Stimulated activated CD8-positive, alpha-beta memory T cell treated with anti-CD3 and anti-CD28 coated beads, Interleukin-4, amount 100 ng/mL, for 24 hours (primary cell): ENCODE measurements around the gene MXI1.
"Not testable (repeated sequence)": the region's sequence is repeated elsewhere in the genome, so short reads cannot be mapped to it uniquely, and the experiment has no call there.

ENCODE experiments used
- DNase-seq: peaks from one replicate; pipeline ENCODE4 v3.0.0-alpha.2; 2020; ENCODE audit warnings: low read depth

Gene MXI1

DNA sequence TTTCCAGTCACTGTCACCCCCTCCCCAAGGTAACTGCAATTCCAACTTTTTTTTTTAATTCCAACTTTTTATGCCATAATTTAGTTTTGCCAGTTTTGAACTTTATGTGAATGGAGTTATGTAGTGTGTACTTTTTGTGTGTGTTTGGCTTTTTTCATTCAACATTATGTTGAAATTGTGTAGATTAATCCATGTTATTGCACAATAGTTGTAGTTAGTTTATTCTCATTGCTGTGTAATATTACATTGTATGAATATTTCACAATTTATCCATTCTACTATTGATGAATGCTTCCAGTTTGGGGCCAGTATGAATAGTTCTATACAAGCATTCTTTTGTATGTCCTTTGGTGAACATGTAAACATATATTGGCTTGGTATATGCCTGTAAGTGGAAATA lies 32.5 kb downstream of the MXI1 start:
- no peak for DNase-seq

DNA sequence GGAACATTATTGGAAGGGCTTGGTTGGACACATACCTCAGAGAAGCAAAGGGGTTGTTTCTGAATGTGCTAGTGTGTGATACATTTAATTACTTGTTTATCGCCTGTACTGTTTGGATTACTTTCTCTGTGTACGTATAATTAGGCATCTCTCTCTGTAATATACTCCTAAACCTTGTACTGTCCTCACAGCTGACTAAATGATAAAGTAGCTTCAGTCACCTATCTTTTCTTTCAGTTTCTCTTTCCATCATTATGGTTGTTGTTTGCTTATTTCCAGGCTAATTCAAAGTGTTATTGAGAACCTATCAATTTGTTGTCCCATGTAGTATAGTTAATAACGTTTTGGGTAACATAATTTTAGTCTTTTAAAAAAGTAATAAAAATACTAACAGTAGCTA lies 34.0 kb downstream of the MXI1 start:
- no peak for DNase-seq

DNA sequence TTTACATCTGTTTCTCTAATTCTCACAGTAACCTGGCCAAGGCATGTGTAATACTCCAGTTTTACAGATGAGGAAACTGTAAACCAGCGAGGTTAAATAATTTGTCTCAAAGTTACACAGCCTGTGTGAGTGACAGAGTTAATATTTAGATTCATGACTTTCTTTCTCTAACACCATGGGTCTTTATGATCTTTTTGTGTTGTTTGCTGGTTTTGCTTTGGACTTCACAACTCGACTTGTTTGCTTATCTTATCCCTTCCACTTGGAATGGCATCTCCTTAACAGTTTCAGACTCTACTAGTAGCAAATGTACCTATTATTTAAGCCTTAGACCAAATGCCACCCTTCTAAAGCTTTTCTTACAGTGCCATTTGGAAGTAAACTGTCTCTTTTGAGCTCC lies 34.4 kb downstream of the MXI1 start:
- no peak for DNase-seq

DNA sequence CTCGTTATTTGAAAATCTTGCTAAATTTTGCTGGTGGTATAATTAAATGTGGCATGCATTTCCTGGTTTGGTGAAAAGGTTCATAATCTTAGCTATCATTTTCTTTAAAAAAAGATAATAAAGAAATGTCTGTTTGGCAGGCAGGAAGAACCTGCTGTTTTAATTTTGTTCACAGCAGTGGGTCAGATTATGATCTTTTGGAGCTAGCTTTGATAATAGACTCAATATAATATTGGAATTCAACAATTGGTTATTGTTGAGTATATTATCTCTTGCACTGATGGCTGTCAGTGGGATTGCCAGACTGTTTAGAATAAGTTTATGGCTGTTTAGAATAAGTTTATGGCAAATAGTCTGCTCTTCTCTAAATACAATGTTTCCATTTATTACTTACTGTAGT lies 35.1 kb downstream of the MXI1 start:
- DNase-seq, result no peak

DNA sequence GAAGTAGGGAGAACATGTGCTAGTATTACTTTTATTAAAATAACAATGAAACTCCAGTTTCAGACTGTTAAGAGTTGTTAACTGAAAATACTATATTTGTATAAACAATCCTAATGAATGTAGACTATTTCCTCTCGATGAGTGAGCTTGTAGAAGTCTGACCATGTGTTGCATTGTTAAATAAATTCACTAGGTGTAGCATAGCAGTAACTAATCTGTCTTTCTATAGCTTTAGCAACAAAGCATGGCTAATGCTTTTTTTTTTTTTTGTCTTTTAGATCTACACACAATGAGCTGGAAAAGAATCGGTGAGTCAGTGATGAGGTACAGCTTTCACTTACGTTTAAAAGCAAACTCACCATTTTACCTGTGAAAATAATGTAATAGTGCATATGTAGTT lies 37.1 kb downstream of the MXI1 start:
- no peak for DNase-seq

DNA sequence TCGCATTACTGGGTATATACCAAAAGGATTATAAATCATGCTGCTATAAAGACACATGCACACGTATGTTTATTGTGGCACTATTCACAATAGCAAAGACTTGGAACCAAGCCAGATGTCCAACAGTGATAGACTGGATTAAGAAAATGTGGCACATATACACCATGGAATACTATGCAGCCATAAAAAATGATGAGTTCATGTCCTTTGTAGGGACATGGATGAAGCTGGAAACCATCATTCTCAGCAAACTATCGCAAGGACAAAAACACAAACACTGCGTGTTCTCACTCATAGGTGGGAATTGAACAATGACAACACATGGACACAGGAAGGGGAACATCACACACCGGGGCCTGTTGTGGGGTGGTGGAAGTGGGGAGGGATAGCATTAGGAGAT lies 40.4 kb downstream of the MXI1 start:
- not testable (repeated sequence) for DNase-seq

DNA sequence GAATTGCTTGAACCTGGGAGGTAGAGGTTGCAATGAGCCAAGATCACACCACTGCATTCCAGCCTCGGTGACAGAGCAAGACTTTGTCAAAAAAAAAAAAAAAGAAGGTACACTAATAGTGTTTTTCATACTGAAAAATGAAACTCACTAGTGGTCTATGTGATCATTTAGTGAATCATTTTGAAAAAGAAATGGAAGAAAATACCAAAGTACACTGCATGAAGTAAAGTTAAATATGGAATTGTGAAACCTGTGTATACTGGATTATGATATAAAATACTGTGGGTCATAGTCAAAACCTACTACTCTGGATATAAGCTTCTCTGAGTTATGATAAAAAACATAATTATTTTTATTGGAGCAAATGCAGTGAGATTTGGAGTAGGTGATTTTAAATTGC lies 42.1 kb downstream of the MXI1 start:
- not testable (repeated sequence) for DNase-seq

DNA sequence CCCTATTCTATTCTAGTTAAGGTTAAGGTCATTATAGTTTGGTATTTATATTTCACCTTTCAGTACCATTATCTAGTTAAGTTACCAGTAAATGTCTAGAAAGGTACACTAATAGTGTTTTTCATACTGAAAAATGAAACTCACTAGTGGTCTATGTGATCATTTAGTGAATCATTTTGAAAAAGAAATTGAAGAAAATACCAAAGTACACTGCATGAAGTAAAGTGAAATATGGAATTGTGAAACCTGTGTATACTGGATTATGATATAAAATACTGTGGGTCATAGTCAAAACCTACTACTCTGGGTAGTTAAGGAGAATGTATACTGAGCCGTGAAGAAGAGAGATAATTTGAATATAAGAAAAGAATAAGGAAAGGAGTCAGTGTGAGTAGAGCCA lies 44.0 kb downstream of the MXI1 start:
- DNase-seq, result not testable (repeated sequence)

DNA sequence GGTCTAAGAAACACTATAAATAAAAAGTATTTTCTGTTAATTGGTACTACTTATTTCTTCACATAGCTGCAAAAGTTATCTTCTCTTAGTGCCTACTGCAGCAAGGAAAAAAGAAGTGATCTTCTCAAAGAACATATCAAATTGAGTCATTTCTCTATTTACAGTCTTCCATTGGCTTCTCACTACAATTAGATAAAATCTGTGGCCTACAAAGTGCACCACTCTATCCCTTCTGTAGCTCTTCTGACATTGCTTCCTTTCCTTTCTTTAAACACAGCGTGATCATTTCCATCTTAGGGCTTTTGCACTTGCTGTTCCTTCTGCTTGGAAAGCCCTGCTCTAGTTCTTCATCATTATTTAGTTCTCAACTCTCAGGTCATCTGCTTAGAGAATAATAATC lies 44.7 kb downstream of the MXI1 start:
- no peak for DNase-seq

DNA sequence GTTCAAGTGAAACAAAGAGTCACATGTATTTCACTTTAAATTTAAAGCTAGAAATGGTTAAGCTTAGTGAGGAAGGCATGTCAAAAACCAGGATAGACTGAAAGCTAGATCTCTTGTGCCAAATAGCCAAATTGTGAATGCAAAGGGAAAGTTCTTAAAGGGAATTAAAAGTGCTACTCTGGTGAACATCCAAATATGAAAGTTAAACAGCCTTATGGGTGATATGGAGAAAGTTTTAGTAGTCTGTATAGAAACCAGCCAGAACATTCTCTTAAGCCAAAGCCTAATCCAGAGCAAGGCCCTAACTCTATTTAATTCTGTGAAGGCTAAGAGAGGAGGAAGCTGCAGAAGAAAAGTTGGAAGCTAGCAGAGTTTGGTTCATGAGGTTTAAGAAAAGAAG lies 47.1 kb downstream of the MXI1 start:
- no peak for DNase-seq

DNA sequence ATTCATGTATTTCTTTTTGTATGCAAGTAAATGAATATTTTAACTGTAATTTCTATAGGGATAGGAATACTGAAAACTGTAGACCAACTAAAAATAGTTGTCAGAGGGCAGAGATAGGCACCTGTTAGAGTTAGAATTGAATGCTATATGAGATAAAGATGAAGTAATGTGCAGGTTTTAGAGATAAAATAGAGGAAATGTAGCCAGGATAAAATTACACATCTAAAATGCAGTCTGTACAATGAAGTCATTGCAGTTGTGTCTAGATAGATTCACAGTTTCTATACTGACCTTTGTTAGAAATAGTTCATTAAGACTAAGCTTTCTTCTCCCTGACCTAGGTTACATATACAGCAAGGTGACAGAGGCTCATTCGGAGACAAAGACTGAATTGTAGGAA lies 51.1 kb downstream of the MXI1 start:
- DNase-seq, result no peak

DNA sequence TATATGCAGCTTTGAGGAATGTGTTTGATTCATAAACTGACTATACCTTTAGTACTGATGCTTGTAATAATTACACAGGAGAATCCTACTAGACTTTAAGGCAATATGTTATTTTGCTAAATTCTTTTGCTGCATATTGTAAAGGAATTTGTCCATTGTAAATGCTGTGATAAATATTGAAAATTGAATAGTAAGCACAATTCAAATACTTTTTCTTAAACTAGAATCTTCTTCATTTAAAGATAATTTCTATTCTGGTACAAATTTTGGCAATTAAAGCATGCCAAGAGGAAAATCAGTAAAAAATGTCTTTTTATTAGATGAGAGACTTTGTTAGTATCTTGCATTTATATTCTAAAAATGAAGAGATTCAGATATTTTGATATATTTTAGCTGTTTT lies 51.9 kb downstream of the MXI1 start:
- no peak for DNase-seq

DNA sequence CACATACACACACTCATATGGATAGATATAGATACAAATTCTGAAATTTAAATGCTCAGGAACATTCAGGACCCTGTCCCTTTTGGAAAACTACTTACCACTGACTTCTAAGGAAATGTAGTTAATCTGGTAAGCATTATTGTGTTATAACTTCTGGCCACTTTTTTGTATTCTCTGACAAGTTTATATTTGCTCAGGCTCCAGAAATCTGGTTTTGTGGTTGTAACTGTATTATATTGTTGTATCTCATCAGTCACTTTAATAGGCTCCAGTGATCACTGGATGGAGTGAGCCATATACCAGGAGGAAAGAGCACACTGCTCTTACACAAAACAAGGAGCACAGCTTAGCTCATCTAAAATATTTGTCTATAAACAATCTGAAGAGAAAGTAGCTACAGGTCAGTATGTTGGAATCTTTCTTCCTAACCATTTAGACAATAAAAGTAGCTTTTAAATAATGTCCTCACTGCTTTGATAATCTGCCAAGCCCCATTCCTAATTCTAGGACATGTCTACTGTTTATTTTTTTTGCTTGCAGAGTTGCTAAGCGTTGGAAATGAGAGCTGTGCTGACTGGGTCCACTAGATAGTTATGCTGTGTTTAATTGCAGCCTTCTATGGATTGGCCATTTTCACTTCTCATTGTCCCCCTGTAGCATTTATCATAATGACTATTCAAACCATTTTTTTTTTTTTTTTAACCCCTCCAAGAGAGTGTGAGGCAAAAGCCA lies 53.5 kb downstream of the MXI1 start:
- DNase-seq, result no peak

DNA sequence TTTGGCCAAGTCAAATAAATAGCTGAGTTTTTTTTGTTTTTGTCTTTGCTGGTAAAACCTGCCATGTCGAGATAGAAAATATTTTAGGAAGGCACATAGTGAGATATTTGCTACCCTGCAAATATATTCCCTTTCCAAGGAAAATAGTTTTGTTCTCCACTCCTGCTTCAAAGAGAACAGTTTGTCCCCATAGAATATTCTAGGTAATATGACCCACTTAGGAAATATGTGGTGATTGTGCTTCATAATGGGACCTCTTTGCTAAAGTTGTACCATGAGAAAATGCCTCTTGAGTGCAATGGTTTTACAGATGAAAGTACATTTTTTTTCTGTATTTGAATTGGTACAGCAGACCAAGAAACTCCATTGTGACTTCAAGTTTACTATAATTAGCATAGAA lies 55.8 kb downstream of the MXI1 start:
- DNase-seq, result no peak

DNA sequence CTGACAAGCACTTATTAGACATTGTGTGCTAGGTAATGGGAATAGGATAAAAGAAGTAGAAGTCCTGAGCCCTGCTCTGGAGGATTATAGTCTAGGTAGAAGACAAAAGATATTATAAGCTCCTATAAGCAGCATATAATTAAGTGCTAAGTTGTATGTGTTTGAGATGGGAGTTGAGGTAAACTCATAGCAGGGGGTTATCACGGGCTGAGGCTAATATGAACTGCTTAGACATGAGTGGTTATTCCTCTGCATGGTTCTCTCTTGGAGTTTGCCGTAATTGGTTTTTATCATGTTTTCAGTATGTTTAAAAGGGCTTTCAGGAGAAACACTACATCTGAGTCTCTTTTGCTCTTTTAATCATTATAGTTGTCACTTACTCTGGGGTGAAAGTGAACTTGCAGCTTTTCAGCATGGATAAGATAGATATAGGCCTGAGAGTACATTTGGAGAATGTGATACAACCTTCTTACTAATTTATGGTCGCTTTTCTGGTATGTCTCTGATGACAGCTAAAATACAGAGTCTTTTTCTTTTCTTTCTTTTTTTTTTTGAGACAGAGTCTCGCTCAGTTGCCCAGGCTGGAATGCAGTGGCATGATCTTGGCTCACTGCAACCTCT lies 58.3 kb downstream of the MXI1 start:
- DNase-seq, result no peak

DNA sequence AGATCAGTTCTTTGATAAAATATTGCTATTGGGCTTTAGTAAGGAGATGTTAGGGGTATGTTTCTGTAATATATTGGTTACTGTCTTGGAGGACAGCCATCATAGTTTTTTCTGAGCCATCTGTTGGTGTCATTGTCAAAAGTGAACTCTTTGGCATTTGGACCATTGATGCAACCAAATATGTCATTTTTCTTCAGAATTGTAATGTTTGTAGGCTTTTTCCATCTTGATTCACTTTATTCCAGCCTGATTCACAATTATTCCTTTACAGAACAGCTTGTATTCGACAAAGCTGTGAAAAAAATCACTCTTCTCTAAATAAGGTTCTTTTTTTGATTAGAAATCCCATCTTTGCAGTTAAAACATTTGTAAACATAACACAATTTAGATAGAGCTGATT lies 59.9 kb downstream of the MXI1 start:
- no peak for DNase-seq

DNA sequence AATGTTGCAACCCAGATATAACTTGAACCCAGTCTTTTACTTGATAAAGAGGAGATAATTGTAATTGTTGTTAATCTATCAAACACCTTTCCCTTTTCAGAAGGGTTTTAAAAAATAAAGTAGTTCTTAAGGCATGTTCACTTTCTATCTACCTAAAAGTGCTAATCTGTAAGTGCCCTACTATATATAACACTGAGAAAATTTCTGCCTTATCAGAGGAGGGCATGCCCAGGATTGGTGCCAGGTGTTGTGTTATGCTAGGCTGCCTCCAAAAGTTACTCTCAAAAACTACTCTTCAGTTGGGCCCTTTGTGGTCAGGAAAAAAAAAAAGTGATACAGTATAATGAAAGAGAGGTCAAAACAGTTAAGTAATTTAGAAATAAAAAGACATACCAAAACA lies 61.0 kb downstream of the MXI1 start:
- DNase-seq, result no peak

DNA sequence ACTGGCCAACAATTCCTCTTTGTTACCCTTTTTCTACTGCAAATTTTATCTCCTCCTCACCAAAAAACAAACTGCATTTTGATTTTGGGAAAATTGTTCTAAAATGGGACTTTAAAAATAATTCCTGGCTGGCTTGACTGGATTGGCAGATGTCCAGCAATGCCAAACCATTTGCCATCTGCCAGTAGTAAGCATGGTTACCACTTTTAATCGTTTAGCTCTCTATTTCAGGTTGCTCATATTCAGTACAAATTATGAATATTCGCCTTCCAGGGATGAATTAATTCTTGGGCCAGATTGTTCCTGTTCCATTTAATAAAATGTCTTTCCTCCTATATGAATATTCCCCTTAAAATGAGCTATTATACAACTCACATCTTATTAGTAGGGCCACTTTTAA lies 61.6 kb downstream of the MXI1 start:
- no peak for DNase-seq

DNA sequence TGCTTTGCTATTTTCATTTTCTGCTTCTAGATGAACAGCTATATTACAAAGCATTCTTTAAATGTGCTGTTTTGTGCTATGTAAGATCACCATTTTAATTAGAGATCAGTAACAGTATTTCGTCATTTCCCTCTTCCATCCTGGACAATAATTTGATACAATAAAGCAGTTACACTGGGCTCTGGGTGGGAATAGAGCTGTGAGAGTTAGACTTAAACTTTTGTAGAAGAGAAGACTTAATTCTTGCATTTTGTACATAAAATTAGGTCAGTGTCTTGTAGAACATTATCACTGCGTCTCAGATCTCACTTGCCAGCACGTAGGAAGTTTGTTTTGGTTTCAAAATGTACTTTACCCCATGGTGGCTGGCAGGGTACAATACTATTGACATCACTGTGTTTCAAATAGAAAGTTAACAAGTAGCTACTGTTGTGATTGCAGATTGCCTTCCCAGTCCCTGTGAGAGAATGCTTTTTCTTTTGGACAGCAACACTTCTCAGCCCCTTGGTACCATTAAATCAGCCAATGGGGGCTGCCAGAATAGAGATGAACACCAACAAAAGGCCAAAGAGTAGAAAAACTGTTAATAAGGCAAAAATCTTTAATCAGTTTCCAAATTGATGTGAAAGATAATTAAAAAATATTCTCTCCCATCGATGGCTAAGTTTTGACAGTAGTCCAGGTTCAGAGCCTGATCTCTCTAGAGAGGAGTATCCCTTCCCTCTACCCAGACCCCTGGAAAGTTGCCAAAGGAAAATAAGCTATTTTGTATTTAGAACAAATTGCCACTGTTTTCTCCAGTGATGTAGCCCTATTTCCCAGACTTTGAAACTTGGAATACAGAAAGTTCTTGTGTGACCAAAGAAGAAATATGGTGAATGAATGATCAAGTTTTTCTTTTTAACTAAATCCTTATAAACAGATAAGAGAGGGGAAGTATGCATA lies 62.2 kb downstream of the MXI1 start:
- no peak for DNase-seq

DNA sequence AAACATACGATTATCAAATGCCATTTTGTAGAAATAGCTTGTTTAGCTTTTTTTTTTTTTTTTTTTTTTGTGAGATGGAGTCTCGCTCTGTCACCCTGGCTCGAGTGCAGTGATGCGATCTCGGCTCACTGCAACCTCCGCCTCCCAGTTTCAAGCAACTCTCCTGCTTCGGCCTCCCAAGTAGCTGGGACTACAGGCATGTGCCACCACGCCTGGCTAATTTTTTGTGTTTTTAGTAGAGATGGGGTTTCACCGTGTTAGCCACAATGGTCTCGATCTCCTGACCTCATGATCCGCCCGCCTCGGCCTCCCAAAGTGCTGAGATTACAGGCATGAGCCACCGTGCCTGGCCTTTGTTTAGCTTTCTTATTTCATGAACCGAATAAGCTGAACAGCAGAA lies 65.6 kb downstream of the MXI1 start:
- DNase-seq, result not testable (repeated sequence)

DNA sequence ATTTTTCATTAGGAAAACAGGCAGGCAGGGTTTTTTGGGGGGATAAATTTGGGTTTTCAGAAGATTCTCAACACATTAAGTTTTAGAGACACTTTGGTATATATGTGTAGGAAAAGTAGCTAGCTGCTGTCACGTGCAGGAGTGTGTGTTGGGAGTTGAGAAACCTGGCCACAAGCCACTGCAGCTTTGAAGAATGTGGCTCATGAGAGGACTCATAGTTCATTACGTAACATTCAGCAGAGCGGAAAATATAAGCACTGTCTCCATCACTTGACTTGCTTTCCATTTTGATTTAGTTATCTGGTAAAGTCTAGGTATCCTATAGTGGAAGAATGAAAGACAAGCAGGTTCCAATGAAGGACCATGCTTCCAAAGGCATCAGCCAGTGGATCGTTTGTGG lies 66.1 kb downstream of the MXI1 start:
- no peak for DNase-seq

DNA sequence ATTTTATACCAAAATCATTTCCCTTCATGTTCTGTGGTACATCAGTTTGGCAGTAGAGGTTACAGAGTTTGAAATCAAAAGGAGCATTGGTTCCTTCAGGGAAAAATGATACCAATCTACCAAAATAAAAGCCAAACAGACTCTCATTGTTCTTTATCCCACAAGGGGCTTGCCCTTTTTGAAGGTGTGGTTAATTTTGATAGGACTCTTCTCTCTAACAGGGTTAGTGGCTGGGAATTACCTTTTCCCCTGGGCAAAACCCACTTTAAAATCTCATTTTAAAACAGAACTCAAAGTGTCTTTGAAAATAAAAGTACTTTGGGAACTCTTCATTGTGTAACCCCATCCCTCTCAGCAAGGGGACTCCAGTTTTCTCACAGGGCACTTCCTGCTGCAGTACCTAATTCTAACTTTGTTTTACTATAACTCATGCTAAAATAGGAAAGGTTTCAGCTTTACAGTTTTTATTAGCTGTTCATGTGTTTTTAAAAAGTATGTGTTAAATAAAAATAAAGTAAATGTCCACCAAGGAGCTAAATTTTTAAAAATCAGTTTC lies 66.7 kb downstream of the MXI1 start:
- DNase-seq, result no peak

DNA sequence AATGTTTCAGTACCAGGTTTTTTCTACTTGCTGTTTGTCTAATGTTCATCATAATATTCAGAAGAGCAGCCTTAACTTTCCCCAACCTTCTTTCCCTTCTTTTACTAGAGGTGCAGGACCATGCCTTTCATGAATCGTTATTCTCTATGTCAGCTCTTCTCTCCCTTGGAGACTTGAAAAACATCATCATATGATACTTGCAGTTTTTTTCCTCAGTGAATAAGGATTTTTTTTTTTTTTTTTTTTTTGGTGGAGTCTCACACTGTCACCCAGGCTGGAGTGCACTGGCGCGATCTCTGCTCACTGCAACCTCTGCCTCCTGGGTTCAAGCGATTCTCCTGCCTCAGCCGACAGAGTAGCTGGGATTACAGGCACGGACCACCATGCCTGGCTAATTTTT lies 67.2 kb downstream of the MXI1 start:
- no peak for DNase-seq
